Smooth muscle cell (in vitro differentiated cells): ENCODE results near the gene MPPED2. TPM values are rescaled to one million over a fixed set of nuclear protein-coding genes. Genes with fewer than 3 reads are reported as not detected.

Experiments
- DNase-seq: peaks from one replicate; lab custom pipeline; 2025; ENCODE audit not compliant: unreplicated experiment; lab: John Stamatoyannopoulos, UW
- H2AFZ ChIP-seq: fragments of 200-600 bp; sonication (generic); 2 replicates; pipeline ENCODE4 v1.6.0; 2016; ENCODE audit warnings: antibody characterized with exemption, low read depth, mild to moderate bottlenecking
- H3F3A ChIP-seq: fragments of 200-600 bp; sonication (generic); 2 replicates; pipeline ENCODE4 v1.6.0; 2017; ENCODE audit warnings: antibody characterized with exemption, low read depth
- H3K27ac ChIP-seq: fragments of 200-600 bp; sonication (generic); 2 replicates; pipeline ENCODE4 v1.5.1; 2016; ENCODE audit warnings: low read depth, mild to moderate bottlenecking
- H3K27me3 ChIP-seq: fragments of 200-600 bp; sonication (generic); 2 replicates; pipeline ENCODE4 v1.6.1; 2016; ENCODE audit warnings: low read depth, mild to moderate bottlenecking
- H3K36me3 ChIP-seq: fragments of 200-600 bp; sonication (generic); 2 replicates; pipeline ENCODE4 v1.5.1; 2016; ENCODE audit warnings: low read depth
- H3K4me1 ChIP-seq: fragments of 200-600 bp; sonication (generic); 2 replicates; pipeline ENCODE4 v1.5.1; 2016; ENCODE audit warnings: low read depth
- H3K4me2 ChIP-seq: fragments of 200-600 bp; sonication (generic); 2 replicates; pipeline ENCODE4 v1.6.0; 2016; ENCODE audit warnings: mild to moderate bottlenecking
- H3K4me3 ChIP-seq: fragments of 200-600 bp; sonication (generic); 2 replicates; pipeline ENCODE4 v1.5.1; 2016; ENCODE audit warnings: mild to moderate bottlenecking
- H3K79me2 ChIP-seq: fragments of 200-600 bp; sonication (generic); 2 replicates; pipeline ENCODE4 v1.6.0; 2016; ENCODE audit warnings: low read depth, mild to moderate bottlenecking
- H3K9ac ChIP-seq: fragments of 200-600 bp; sonication (generic); 2 replicates; pipeline ENCODE4 v1.6.0; 2016; ENCODE audit warnings: low read depth
- H3K9me3 ChIP-seq: fragments of 200-600 bp; sonication (generic); replicated peaks from 2 replicates; pipeline ENCODE4 v1.5.1; 2016; ENCODE audit warnings: low read depth
- H4K20me1 ChIP-seq: fragments of 200-600 bp; sonication (generic); 2 replicates; pipeline ENCODE4 v1.6.0; 2016; ENCODE audit warnings: low read depth
- CTCF ChIP-seq: fragments of 200-600 bp; sonication (generic); IDR thresholded peaks from 2 replicates; pipeline ENCODE4 v1.5.1; 2017; ENCODE audit warnings: borderline replicate concordance, mild to moderate bottlenecking, antibody characterized with exemption; ENCODE audit not compliant: insufficient read depth, poor library complexity, severe bottlenecking
- WGBS: methylation state at CpG from one replicate; pipeline ENCODE4 v1.1.7; 2016; ENCODE audit warnings: low lambda C conversion rate; 5-methylcytosine and 5-hydroxymethylcytosine counted together
- polyA plus RNA-seq: library from polyadenylated mRNA; unstranded; fragments of >200 nt; fragmentation: Nextera tagmentation; extraction: Ambion mirVana; gene quantifications from 2 replicates; pipeline ENCODE4 v1.2.1, GENCODE V29; 2016
- total RNA-seq: library from RNA; depleted of rRNA; stranded (reverse); fragments of >200 nt; gene quantifications from 2 replicates; pipeline ENCODE4 v1.2.3, GENCODE V29; 2014

Gene MPPED2
- total and polyA plus RNA-seq, 2 experiments from 2014 or later: 0.82 to 1.4 TPM

GRCh38 chr11:30377347-30377746, 208.8 kb downstream of the MPPED2 start:
- TF ChIP-seq CTCF: no peak
- H3K4me1 ChIP-seq: peaks cover 11% of the 10 kb centered on the region
- 78% methylated on average over 2 of the region's 2 CpGs for WGBS
- H3K36me3 ChIP-seq: no peaks in the 10 kb centered on the region
- no peak overlapping the region for H3K9ac ChIP-seq
- DNase-seq: no peak
- no peaks in the 10 kb centered on the region for H3K9me3 ChIP-seq
- no peak overlapping the region for H3K27ac ChIP-seq
- no peak overlapping the region for H2AFZ ChIP-seq
- no peak overlapping the region for H3K4me3 ChIP-seq
- H3K27me3 ChIP-seq: no peaks in the 10 kb centered on the region
- H4K20me1 ChIP-seq: no peaks in the 10 kb centered on the region
- no peak overlapping the region for H3K4me2 ChIP-seq
- no peaks in the 10 kb centered on the region for H3K79me2 ChIP-seq
- H3F3A ChIP-seq: no peaks in the 10 kb centered on the region

- H3K27me3 ChIP-seq: no peaks in the 10 kb centered on the region
- H3K27ac ChIP-seq: no peak overlapping the region
- DNase-seq: no peak
- no peak overlapping the region for H3K4me3 ChIP-seq
- H3K36me3 ChIP-seq: no peaks in the 10 kb centered on the region
- H3K4me1 ChIP-seq: no peaks in the 10 kb centered on the region
- H3K79me2 ChIP-seq: no peaks in the 10 kb centered on the region
- no peaks in the 10 kb centered on the region for H3K9me3 ChIP-seq
- 85% methylated on average over 1 of the region's 1 CpG for WGBS
- H3K9ac ChIP-seq: no peak overlapping the region
- H2AFZ ChIP-seq: no peak overlapping the region
- no peak for TF ChIP-seq CTCF
- no peaks in the 10 kb centered on the region for H4K20me1 ChIP-seq
- no peak overlapping the region for H3K4me2 ChIP-seq
- H3F3A ChIP-seq: no peaks in the 10 kb centered on the region
These were observed 216.0 kb downstream of the MPPED2 start for GRCh38 chr11:30370164-30370563.

- Histone ChIP-seq H3F3A (peaks cover 7% of the 10 kb centered on the region), H2AFZ (no peak overlapping the region), H3K27ac (no peak overlapping the region), H3K4me3 (no peak overlapping the region), H3K4me2 (no peak overlapping the region), H3K36me3 (no peaks in the 10 kb centered on the region), H3K9me3 (no peaks in the 10 kb centered on the region), H4K20me1 (no peaks in the 10 kb centered on the region), H3K9ac (no peak overlapping the region), H3K4me1 (peaks cover 9% of the 10 kb centered on the region), H3K27me3 (no peaks in the 10 kb centered on the region), H3K79me2 (no peaks in the 10 kb centered on the region)
- no peak for DNase-seq
- WGBS: 91% methylated on average over 4 of the region's 4 CpGs
- TF ChIP-seq CTCF: no peak
These were observed 217.8 kb downstream of the MPPED2 start for GRCh38 chr11:30368394-30368793.

GRCh38 chr11:30365793-30366517, 220.2 kb downstream of the MPPED2 start:
- H4K20me1 ChIP-seq: no peaks in the 10 kb centered on the region
- no peak overlapping the region for H3K27ac ChIP-seq
- H3K9ac ChIP-seq: no peak overlapping the region
- no peaks in the 10 kb centered on the region for H3K36me3 ChIP-seq
- H3K9me3 ChIP-seq: no peaks in the 10 kb centered on the region
- peaks cover 9% of the 10 kb centered on the region for H3K4me1 ChIP-seq
- DNase-seq: no peak
- H3K4me2 ChIP-seq: no peak overlapping the region
- no peak overlapping the region for H3K4me3 ChIP-seq
- H3K27me3 ChIP-seq: no peaks in the 10 kb centered on the region
- H3K79me2 ChIP-seq: no peaks in the 10 kb centered on the region
- TF ChIP-seq CTCF: no peak
- peaks cover 7% of the 10 kb centered on the region for H3F3A ChIP-seq
- 82% methylated on average over 3 of the region's 3 CpGs for WGBS
- H2AFZ ChIP-seq: no peak overlapping the region
